ENCODE measurements around the gene ATP5IF1.

The ATP5IF1 gene

DNA sequence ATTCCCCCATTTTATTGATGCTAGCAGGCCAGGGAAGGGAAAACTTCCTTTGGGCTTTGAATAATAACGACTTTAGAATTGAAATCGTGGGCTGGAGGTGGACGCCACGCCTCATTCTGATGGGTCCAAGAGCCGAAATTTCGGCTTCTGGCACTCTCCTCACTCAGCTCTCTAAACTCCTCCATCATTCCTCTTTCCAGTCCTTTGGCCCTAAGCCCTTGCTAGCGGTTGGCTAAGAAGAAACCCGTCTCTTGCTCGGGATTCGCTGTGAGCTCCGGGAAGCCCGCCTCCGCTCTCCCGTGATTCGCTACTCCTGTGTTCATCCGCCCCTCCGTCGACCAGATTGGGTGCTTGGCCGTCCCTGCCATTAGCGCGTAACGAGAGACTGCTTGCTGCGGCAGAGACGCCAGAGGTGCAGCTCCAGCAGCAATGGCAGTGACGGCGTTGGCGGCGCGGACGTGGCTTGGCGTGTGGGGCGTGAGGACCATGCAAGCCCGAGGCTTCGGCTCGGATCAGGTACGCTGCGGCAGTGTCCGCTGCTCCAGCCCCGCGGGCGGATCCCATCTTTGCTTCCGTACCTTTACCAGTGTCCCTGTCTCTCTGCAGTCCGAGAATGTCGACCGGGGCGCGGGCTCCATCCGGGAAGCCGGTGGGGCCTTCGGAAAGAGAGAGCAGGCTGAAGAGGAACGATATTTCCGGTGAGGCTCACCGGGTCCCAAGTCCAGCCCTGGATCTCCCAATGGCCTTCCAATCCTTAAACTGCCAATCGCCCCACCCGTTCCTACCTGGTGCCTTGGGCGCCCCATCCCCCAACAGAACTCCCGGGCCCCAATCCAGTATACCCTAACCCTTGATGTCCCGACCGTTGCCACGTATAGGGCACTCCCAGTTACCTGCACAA lies at the start of gene ATP5IF1:
ATP5IF1 (plus strand) TSS at position 370 of the 901 bp plus-strand sequence; CDS start at position 430, 60 bp downstream.
- DNase-seq, result peak; percentile 99

- no peak for DNase-seq
These were observed 45.5 kb upstream of the ATP5IF1 start for GRCh38 chr1:28190337-28190979.

DNA sequence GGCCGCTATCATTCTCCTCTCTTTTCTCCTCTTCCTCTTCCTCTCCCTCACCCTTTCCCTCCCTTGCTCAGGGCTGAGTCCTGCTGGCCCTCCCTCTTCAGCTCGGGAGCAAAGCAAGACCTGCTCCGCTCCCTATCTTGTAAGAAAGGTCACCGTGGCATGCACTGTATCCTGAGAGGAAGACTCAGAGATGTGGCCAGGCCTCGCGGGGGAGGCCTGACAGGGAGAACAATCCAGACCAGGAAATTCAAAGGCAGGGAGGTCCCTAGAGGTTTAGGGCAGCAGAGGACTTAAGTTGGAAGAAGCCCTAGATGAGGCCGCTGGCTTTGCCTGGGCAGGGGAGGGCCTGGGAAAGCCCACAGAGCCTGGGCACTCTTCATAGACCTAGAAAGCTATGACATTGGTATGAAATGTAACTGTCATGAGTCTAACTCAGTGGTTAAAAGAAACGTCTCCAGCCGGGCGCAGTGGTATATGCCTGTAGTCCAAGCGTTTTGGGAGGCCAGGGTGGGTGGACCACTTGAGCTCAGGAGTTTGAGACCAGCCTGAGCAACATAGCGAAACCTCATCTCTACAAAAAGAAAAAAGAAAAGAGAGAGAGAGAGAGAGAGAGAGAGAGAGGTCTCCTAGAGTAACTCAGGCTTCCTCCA lies 44.8 kb upstream of the ATP5IF1 start:
- DNase-seq, result no peak

GRCh38 chr1:28193701-28194161 lies 42.2 kb upstream of the ATP5IF1 start:
- no peak for DNase-seq

- DNase-seq, result no peak
These were observed 41.4 kb upstream of the ATP5IF1 start for GRCh38 chr1:28194326-28195035.

DNA sequence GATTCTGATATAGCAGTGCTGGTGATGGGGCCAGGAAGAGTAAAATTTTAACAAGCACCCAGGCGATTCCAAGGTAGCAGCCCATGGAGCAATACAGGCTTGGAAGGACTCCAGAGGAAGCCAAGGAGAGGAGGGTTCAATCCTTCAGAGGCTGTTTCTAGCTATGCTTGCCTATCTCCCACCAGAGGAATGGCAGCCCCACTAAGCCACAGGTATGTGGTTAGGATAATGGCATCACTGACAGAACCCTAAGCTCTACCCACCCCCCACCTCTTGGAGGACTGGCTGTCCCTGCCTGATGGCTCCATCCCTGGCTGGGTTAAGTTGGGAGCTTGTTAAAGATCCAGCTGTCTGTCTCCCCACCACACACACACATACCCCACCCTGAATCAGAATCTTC lies 40.1 kb upstream of the ATP5IF1 start:
- no peak for DNase-seq

DNA sequence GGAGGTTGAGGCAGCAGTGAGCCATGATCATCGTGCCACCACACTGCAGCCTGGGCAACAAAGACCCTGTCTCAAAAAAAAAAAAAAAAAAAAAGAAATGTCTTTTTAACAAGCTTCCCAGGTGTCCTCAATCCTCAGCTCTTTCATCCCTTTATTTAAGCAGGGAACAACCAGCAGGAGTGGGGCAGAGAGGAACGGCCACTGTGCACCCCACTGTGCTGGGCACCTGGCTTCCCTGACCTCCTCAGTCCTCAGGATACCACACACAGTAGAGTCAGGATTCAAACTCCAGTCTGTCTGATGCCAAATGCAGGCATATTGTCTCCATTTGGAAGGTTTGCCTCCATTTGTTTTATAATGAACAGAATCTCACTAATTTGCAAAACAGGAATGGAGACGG lies 39.6 kb upstream of the ATP5IF1 start:
- no peak for DNase-seq

- no peak for DNase-seq
These were observed 38.1 kb upstream of the ATP5IF1 start for GRCh38 chr1:28197682-28198415.

DNA sequence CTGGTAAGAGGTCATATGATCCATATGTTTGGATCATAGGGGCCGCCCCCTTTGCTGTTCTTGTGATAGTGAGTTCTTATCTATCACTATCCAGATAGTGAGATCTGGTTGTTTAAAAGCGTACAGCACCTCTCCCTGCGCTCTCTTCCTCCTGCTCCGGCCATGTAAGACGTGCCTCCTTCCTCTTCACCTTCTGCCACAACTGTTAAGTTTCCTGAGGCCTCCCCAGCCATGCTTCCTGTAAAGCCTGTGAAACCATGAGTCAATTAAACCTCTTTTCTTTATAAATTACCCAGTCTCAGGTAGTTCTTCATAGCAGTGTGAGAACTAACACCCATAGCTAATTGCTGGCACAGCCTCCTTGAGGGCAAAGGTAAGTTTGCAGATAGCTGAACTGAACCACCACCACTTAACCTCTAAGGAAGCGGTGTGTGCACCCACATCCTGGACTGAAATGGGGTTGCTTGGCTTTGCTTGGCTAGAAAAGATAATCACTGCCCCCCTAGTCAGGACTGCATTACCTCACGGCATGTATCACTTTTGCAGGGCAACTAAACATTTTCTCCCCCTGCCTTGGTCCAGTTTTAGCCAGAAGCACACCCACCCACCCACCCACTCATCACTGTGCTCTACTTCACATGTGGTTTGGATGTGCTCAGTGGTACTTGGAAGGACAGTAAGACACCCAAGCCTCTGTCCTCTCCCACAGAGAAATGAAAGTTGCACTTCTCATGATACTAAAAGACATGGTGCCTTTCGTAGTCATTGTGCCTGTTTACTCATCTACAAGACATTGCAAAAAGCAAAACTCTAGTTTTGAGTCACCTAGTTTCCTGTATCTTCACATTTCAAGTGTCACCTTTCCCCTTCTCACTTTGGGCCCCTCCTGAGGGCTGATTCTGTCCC lies 36.3 kb upstream of the ATP5IF1 start:
- no peak for DNase-seq

DNA sequence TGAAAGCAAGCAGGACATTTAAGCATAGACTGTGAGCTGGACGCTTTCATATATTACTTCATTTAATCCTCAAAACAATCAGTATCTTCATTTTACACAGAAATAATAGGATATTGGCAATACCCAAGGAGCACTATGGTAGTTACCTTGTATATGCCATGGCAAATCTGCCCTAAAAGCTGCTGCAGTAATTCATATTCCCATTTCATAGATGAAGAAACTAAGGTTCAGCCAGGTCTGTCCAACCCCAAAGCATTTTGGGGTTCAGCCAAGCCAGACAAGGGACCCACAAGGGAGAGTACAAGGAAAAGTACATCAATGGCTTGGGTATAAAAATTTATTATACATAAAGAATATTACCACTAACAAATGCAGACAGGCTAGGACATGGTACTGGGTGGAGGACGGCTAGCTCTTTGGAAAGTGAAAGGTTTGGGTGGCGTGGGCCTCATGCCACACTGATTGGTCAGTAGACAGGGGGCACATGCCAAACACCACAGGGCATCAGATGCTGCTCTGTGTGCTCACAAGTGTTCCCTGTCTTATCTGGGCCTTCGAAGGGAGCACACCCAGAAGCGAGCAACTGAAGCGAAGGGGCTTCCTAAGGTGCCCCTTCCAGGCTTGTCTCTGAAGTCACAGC lies 35.6 kb upstream of the ATP5IF1 start:
- no peak for DNase-seq

DNA sequence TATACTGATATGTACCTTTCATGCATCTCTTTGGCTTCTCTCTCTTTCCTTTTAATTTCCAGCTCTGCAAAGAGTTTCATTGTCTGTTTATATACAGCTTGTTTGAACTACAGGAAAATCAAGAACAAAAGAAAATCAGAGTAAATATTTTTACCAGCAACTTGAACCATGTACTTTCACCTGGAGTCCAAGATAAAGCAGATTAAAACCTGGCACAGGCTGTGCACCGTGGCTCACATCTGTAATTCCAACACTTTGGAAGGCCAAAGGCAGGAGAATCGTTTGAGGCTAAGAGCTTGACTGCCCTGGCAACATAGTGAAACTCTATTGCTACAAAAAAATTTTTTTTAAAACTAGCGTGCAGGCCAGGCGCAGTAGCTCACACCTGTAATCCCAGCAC lies 30.7 kb upstream of the ATP5IF1 start:
- DNase-seq, result no peak

- peak; percentile 20 for DNase-seq
These were observed 27.0 kb upstream of the ATP5IF1 start for GRCh38 chr1:28208818-28209441.

DNA sequence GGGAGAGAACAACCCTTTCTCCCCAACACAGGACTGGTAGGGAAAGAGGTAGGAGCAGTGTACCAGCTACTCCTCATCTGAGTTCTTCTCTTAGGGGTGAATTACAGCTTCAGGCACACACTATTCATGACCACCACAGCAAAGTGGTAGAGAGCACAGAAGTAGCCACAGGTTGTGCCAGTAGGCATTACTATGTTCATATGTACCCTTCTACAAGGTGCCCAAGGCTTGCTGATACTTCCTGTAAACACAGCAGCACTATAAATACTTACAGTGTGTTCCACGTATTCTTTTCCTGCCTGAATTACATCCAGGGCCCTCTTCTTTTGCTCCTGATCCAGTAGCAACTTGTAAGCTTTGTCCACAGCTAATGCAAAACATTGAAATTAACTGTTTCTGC lies 26.2 kb upstream of the ATP5IF1 start:
- no peak for DNase-seq

DNA sequence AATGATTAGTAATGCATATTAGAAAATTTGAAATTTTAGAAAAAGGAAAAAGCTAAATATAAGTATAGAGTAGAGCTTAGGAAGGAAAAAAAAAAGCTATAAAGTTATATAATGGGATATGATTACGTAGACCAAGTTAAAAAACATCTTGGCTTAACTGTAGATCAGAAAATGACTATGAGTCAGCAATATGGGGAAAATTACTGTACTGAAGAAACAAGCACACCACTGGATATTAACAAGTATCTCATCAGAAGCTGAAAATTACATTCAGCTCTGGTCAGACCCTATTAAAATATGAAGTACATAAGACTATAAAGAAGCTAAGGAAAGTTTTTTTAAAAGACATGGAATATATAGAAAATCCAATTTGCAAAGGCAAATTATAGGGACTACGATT lies 22.6 kb upstream of the ATP5IF1 start:
- no peak for DNase-seq

DNA sequence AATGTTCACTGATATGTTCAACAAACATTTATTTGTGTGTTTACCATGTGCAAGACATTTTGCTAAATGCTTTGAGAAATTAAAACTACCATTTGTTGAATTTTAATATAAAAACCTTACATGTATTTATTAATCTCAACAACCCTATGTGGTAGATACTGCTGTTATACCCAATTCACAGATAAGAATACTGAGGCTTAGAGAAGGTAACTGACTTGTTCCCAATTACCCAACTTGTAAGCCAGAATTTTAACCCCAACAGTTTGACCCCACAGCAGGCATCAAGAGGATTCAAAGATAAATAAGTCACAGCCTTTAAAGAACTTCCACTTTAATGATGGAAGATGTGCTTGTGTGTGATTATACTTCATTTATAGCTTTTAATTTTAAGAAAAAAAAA lies 6.8 kb upstream of the ATP5IF1 start:
- no peak for DNase-seq

GRCh38 chr1:28229996-28230395 lies 5.9 kb upstream of the ATP5IF1 start:
- no peak for DNase-seq

DNA sequence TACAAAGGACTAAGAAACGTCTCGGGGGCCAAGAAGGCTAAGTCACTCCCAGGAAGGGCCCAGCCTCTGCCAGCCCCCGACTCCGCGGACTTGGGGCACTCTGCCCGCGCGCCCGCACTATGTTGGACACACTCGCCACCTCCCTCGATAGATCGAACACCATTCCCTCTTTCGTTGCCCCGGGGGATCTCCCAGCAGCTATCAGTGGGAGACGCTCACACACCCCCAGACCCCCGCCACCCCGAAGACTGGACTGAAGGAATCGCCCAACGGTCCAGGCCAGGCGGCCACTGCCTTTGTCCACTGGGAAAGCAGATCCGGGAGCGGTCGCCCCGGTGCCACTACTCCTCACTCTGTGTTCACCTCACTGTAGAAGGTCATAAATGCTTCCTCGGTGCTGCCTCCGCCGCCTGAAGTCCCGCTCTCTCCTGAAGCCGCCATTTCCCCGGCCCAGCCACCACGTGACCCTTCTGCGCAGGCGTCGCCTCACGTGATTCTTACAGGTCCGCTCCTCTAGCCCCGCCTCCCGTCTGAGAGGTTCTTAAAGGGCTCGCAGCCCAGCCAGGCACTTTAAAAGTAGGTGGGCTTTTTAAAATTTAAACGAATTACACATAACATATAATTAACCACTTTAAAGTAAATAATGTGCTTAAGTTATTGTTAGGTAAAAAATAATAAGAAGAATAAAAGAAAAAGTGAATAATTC lies 3.2 kb upstream of the ATP5IF1 start, which contains the start of gene DNAJC8:
DNAJC8 (minus strand) TSS at position 472 of the 706 bp plus-strand sequence; CDS start at position 441, 31 bp downstream.
- peak; percentile 95 for DNase-seq

DNA sequence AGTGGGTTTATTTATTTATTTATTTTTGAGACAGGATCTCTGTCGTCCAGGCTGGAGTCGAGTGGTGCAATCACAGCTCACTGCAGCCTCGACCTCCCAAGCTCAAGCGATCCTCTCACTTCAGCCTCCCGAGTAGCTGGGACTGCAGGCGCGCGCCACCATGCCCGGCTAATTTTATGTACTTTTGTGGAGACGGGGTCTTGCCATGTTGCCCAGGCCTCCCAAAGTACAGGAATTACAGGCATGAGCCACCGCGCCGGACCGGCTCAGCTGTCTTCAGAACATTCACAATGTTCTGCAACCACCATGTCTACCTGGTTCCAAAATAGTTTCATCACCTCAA lies 2.7 kb upstream of the ATP5IF1 start:
- DNase-seq, result no peak

- DNase-seq, result no peak
These were observed 865 bp downstream of the ATP5IF1 start for GRCh38 chr1:28236656-28237322.
